NCI-H187 (cell line): ENCODE data around the gene HYDIN.
A peak's percentile ranks its signal among the peaks of the same experiment; 100 is the strongest.
"Not testable (repeated sequence)": the region's sequence is repeated elsewhere in the genome, so short reads cannot be mapped to it uniquely, and the experiment has no call there.

Source experiments
- DNase-seq, 2 experiments: peaks; one replicate each; lab custom pipeline; 2025; lab: John Stamatoyannopoulos, UW

HYDIN gene

GRCh38 chr16:70861996-70862395 lies 368.5 kb downstream of the HYDIN start:
- not testable (repeated sequence) for DNase-seq

GRCh38 chr16:70851299-70851698 lies 379.2 kb downstream of the HYDIN start:
- not testable (repeated sequence) for DNase-seq

- DNase-seq: not testable (repeated sequence)
Observed at GRCh38 chr16:70823498-70824118, 406.9 kb downstream of the HYDIN start.

- not testable (repeated sequence) for DNase-seq
Observed at GRCh38 chr16:70822734-70823133, 407.8 kb downstream of the HYDIN start.

GRCh38 chr16:70818088-70818487 lies 412.4 kb downstream of the HYDIN start:
- DNase-seq: not testable (repeated sequence)

- DNase-seq: no peak
Observed at GRCh38 chr16:70809392-70810060, 421.0 kb downstream of the HYDIN start.

- DNase-seq: no peak
Observed at GRCh38 chr16:70808371-70808770, 422.2 kb downstream of the HYDIN start.

GRCh38 chr16:70805787-70806186 lies 424.7 kb downstream of the HYDIN start:
- no peak for DNase-seq

GRCh38 chr16:70805380-70805779 lies 425.1 kb downstream of the HYDIN start:
- no peak for DNase-seq

GRCh38 chr16:70804734-70805169 lies 425.8 kb downstream of the HYDIN start:
- DNase-seq: no peak

- DNase-seq: no peak
Observed at GRCh38 chr16:70804153-70804733, 426.3 kb downstream of the HYDIN start.

GRCh38 chr16:70803319-70803718 lies 427.2 kb downstream of the HYDIN start:
- no peak for DNase-seq

GRCh38 chr16:70801611-70802010 lies 428.9 kb downstream of the HYDIN start:
- DNase-seq: no peak

- peak; percentile 71 to 80 for DNase-seq
Observed at GRCh38 chr16:70800781-70801480, 429.6 kb downstream of the HYDIN start, which contains the start of gene VAC14. Gene VAC14, minus strand, starts transcription at chr16:70801158. Its CDS starts 258 bp downstream, at chr16:70800900.

- DNase-seq: no peak
Observed at GRCh38 chr16:70800311-70800710, 430.2 kb downstream of the HYDIN start.

- no peak for DNase-seq
Observed at GRCh38 chr16:70796301-70796700, 434.2 kb downstream of the HYDIN start.

- no peak for DNase-seq
Observed at GRCh38 chr16:70795296-70795912, 435.1 kb downstream of the HYDIN start.

GRCh38 chr16:70793851-70794502 lies 436.5 kb downstream of the HYDIN start:
- no peak for DNase-seq

GRCh38 chr16:70790815-70791214 lies 439.7 kb downstream of the HYDIN start:
- no peak for DNase-seq

GRCh38 chr16:70789595-70790447 lies 440.7 kb downstream of the HYDIN start:
- DNase-seq: no peak
